ENCODE data around the gene MYOF.

- TF ChIP-seq CTCF (IDR thresholded peaks at IDR 0.05), result no peak
- no peak for TF ChIP-seq POLR2A (IDR thresholded peaks at IDR 0.05)
These were observed 12.7 kb downstream of the MYOF start for GRCh38 chr10:93469454-93469853.
